Activated CD4-positive, CD25-positive, alpha-beta regulatory T cell treated with anti-CD3 and anti-CD28 coated beads, Interleukin-2, amount 50 U/mL, for 24 hours (primary cell): ENCODE measurements around the gene DECR2.

Experiments used
- ATAC-seq, 2 donors: fragments of 150-1000 bp; cut with Tn5 transposase; one replicate each; pipeline ENCODE4 v1.10.0; 2021; ENCODE audit warnings: mild to moderate bottlenecking in 1 of 2, moderate library complexity in 1 of 2

DECR2 gene

GRCh38 chr16:450785-451512 lies 49.3 kb downstream of the DECR2 start:
- ATAC-seq = no peak

DNA sequence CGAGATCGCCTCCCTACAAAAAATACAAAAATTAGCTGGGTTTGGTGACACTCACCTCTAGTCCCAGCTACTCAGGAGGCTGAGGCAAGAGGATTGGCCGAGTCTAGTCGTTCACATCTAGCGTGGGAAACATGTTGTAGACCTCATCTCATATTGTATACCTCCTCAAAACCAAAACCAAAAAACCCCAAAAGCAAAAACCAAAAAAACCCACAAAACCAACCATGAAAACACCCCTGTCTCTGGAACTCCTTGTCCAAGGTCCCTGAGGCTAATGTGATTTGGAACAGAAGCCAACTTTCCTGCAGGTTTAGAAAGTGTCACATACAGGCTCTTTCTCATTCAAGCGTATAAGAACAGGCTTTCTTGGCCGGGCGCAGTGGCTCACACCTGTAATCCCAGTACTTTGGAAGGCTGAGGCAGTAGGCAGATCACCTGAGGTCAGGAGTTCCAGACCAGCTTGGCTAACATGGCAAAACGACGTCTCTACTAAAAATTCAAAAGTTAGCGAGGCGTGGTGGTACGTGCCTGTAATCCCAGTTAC lies 52.8 kb downstream of the DECR2 start:
- no peak for ATAC-seq

DNA sequence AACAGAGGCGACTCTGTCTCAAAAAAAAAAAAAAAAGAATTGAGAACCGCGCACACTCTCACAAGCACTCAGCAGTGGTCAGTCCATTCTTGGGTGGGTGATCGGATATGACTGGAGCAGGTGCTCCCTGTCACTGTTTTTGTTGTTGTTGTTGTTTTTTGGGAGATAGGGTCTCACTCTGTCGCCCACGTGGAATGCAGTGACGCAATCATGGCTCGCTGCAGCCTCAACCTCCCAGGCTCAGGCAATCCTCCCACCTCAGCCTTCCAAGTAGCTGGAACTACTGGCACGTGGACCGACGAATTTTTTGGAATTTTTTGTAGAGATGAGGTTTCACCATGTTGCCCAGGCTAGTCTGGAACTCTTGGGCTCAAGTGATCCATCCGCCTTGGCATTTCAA lies 53.8 kb downstream of the DECR2 start:
- no peak for ATAC-seq

- no peak for ATAC-seq
Measured at GRCh38 chr16:456891-457483, 55.3 kb downstream of the DECR2 start.

- no peak for ATAC-seq
Measured at GRCh38 chr16:457732-458400, 56.2 kb downstream of the DECR2 start.

DNA sequence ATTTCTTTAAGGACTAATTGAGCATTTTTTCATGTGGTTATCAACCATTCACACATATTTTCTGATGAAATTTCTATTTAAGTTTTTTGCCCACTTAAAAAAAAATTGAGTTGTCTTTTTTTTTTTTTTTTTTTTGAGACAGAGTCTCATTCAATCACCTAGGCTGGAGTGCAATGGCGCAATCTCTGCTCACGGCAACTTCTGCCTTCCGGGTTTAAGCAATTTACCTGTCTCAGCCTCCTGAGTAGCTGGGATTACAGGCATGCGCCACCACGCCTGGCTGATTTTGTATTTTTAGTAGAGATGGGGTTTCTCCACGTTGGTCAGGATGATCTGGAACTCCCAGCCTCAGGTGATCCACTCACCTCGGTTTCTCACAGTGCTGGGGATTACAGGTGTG lies 58.1 kb downstream of the DECR2 start:
- ATAC-seq = no peak

DNA sequence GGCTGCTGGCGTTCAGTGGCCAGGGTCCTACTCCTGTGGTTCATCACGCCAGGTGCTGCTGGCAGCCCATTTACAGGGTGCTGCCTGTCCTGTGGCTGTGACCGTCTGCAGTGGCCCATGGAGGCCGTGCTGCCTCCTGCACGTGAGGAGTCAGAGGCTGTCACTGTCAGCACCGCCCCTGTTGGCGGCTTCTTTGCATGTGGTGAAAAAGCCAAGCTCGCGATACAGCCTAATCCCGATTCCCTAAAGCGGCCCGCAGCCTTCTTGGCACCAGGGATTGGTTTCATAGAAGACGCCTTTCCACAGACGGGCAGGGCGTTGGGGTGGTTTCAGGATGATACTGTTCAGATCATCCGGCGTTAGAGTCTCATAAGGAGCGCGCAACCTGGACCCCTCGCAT lies 59.1 kb downstream of the DECR2 start:
- no peak for ATAC-seq
